ENCODE data around the gene HSF5. TPM values are rescaled to one million over a fixed set of nuclear protein-coding genes. Genes with fewer than 3 reads are reported as not detected.

HSF5 gene
- total and polyA plus RNA-seq, 2 of the 13 experiments (the other 11 are each of a cell fraction or from before 2014, with no cell fraction given), result not detected

DNA sequence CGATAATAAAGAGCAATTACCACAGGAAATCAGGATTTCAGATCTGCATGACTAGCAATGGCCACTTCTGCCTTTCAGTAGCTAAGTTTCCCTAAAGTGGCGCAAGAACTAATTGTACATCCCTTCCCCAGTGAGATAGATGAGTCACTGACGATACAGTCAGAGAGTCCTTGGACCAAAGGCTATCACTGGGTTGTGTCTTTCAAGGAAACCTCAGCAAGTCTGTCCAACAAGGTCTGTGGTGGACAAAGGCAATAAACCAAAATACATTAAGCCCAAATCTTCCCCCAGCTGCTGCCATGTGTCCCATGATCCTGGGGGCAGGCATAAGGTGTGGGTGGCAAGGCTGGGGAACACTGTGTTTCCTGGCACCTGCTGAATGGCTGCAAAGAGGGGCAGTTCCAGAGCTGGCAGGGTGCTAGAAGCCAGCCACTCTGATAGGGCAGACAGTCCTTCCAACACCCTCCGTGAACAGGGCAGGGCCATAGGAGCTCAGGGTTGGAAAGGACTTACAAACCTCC is 46.8 kb upstream of the HSF5 start:
- intact Hi-C loops (cut with micrococcal nuclease; ENCODE audit: unreplicated experiment) (loop anchor here (2.0 kb wide), 1 partner anchor 42 kb away; no protein-coding TSS in a partner anchor), in situ Hi-C loops (cut with HindIII; ENCODE audit: extremely low pct_ligation_motif_present, low pct_unique_long_range_greater_than_20kb) (loop anchor here (10.0 kb wide), 1 partner anchor 60 kb away; no protein-coding TSS in a partner anchor)
- no peak overlapping the region for H3K27ac ChIP-seq (ENCODE audit: extremely low read length, insufficient read depth, low read length)
- no peak overlapping the region for H2AFZ ChIP-seq (ENCODE audit: low read length)
- no peaks in the 10 kb centered on the region for H3K79me2 ChIP-seq (ENCODE audit: insufficient read depth, low read length)
- H3K4me2 ChIP-seq (ENCODE audit: low read depth, low read length), result peak overlapping the region; percentile 54
- CTCF ChIA-PET (ENCODE audit: low intra/inter-chr PET ratio, low total read pairs), result no interaction called here
- DNase-seq (ENCODE audit: low spot score), result peak; percentile 33
- WGBS (ENCODE audit: low lambda C conversion rate), result 51% methylated on average over 4 of the region's 4 CpGs
- no peaks in the 10 kb centered on the region for H3K9me3 ChIP-seq (ENCODE audit: low read length)
- TSS peak; percentile 68 for BruUV-seq (replicated peaks)
- no peak overlapping the region for H3K9ac ChIP-seq (ENCODE audit: insufficient read depth, low read depth, low read length)
- H4K20me1 ChIP-seq (ENCODE audit: insufficient read depth, low read length), result no peaks in the 10 kb centered on the region
- H3K36me3 ChIP-seq (replicated peaks in 1 of 2; ENCODE audit: control insufficient read depth in 1 of 2, insufficient read depth in 2 of 2, low read length in 2 of 2), result no peaks in the 10 kb centered on the region
- POLR2A ChIA-PET, result interaction anchor here (0.9 to 7.8 kb wide), 6 partner anchors 16 to 97 kb away, joined by 3 to 73 read pairs (median 8); partner anchors contain the start of gene MTMR4
- H3K27me3 ChIP-seq (ENCODE audit: control insufficient read depth in 1 of 2, insufficient read depth in 2 of 2, low read length in 2 of 2), result peaks cover 6 to 38% of the 10 kb centered on the region in 2 experiments; a peak in 3 of 5 replicates
- peak; percentile 18 for ATAC-seq
- peak overlapping the region in 1 of 3 experiments; percentile 11; a peak in 1 of 6 replicates for H3K4me3 ChIP-seq (replicated peaks in 1 of 3; ENCODE audit: insufficient read depth in 1 of 3, low read depth in 2 of 3, low read length in 3 of 3)
- H3K4me1 ChIP-seq (ENCODE audit: insufficient read depth, low read length), result peaks cover 58% of the 10 kb centered on the region
- FAIRE-seq, result peak; percentile 18
- TF ChIP-seq MED8 (CRISPR knock-in tag; IDR thresholded peaks at IDR 0.05; ENCODE audit: insufficient replicate concordance) (no peak), TCF7L2 (IDR thresholded peaks at IDR 0.05; ENCODE audit: low read depth, low read length) (no peak), MAF1 (CRISPR knock-in tag; IDR thresholded peaks at IDR 0.05; ENCODE audit: borderline replicate concordance) (no peak), GZF1 (CRISPR knock-in tag; IDR thresholded peaks at IDR 0.05) (no peak), SMAD9 (CRISPR knock-in tag; IDR thresholded peaks at IDR 0.05) (no peak), HMG20A (CRISPR knock-in tag; IDR thresholded peaks at IDR 0.05; ENCODE audit: borderline replicate concordance) (0 out of 2 replicates have a peak, but pooled peaks have one; percentile 0), IKZF1 (IDR thresholded peaks at IDR 0.05) (no peak), CBFB (CRISPR knock-in tag; IDR thresholded peaks at IDR 0.05) (no peak), HOXA9 (CRISPR knock-in tag; IDR thresholded peaks at IDR 0.05; ENCODE audit: borderline replicate concordance) (no peak), ZNF30 (CRISPR knock-in tag; IDR thresholded peaks at IDR 0.05) (no peak), TBL1XR1 (IDR thresholded peaks at IDR 0.05; ENCODE audit: borderline replicate concordance, low read length, partially characterized antibody) (no peak), FOSL1 (CRISPR knock-in tag; IDR thresholded peaks at IDR 0.05; ENCODE audit: borderline replicate concordance) (no peak), NCOA1 (CRISPR knock-in tag; IDR thresholded peaks at IDR 0.05) (no peak)
- TF ChIP-seq, protein P1, sequence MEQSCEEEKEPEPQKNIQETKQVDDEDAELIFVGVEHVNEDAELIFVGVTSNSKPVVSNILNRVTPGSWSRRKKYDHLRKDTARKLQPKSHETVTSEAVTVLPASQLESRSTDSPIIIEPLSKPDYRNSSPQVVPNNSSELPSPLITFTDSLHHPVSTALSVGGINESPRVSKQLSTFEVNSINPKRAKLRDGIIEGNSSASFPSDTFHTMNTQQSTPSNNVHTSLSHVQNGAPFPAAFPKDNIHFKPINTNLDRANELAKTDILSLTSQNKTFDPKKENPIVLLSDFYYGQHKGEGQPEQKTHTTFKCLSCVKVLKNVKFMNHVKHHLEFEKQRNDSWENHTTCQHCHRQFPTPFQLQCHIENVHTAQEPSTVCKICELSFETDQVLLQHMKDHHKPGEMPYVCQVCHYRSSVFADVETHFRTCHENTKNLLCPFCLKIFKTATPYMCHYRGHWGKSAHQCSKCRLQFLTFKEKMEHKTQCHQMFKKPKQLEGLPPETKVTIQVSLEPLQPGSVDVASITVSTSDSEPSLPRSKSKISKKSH (CRISPR knock-in tag; IDR thresholded peaks at IDR 0.05; ENCODE audit: borderline replicate concordance), result no peak
- TF ChIP-seq, protein P2, sequence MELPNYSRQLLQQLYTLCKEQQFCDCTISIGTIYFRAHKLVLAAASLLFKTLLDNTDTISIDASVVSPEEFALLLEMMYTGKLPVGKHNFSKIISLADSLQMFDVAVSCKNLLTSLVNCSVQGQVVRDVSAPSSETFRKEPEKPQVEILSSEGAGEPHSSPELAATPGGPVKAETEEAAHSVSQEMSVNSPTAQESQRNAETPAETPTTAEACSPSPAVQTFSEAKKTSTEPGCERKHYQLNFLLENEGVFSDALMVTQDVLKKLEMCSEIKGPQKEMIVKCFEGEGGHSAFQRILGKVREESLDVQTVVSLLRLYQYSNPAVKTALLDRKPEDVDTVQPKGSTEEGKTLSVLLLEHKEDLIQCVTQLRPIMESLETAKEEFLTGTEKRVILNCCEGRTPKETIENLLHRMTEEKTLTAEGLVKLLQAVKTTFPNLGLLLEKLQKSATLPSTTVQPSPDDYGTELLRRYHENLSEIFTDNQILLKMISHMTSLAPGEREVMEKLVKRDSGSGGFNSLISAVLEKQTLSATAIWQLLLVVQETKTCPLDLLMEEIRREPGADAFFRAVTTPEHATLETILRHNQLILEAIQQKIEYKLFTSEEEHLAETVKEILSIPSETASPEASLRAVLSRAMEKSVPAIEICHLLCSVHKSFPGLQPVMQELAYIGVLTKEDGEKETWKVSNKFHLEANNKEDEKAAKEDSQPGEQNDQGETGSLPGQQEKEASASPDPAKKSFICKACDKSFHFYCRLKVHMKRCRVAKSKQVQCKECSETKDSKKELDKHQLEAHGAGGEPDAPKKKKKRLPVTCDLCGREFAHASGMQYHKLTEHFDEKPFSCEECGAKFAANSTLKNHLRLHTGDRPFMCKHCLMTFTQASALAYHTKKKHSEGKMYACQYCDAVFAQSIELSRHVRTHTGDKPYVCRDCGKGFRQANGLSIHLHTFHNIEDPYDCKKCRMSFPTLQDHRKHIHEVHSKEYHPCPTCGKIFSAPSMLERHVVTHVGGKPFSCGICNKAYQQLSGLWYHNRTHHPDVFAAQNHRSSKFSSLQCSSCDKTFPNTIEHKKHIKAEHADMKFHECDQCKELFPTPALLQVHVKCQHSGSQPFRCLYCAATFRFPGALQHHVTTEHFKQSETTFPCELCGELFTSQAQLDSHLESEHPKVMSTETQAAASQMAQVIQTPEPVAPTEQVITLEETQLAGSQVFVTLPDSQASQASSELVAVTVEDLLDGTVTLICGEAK (IDR thresholded peaks at IDR 0.05), result no peak
- TF ChIP-seq, protein P2 (CRISPR knock-in tag; IDR thresholded peaks at IDR 0.05), result no peak

Measured in HepG2 (cell line).